Left ventricle myocardium inferior (tissue), 1 donor: ENCODE data around the gene WNT7B. TPM values are rescaled to one million over a fixed set of nuclear protein-coding genes. Genes with fewer than 3 reads are reported as not detected.

Experiments used
- DNase-seq: peaks from one replicate; pipeline ENCODE4 v3.0.0-alpha.2; 2020
- H3K27ac ChIP-seq: fragments of 200-600 bp; replicated peaks from 2 replicates; pipeline ENCODE4 v1.8.0; 2021
- H3K27me3 ChIP-seq: fragments of 200-600 bp; 2 replicates; pipeline ENCODE4 v1.8.0; 2021; ENCODE audit warnings: low read depth
- H3K36me3 ChIP-seq: fragments of 200-600 bp; 2 replicates; pipeline ENCODE4 v1.8.0; 2021
- H3K4me1 ChIP-seq: fragments of 200-600 bp; 2 replicates; pipeline ENCODE4 v1.8.0; 2021
- H3K4me3 ChIP-seq: fragments of 200-600 bp; 2 replicates; pipeline ENCODE4 v1.8.0; 2021; ENCODE audit warnings: mild to moderate bottlenecking, moderate library complexity
- H3K9me3 ChIP-seq: fragments of 200-600 bp; replicated peaks from 2 replicates; pipeline ENCODE4 v1.8.0; 2021
- intact Hi-C: fragments of 100-400 bp; cut with micrococcal nuclease; formaldehyde crosslinking; loops from one replicate; pipeline ENCODE4 v1.11.0; 2022
- total RNA-seq: library from RNA; stranded (reverse); fragmentation: NEBNext Ultra II Directional; extraction: Animal tissue kit (Norgen Biotek cat#: 25700); gene quantifications from one replicate; pipeline ENCODE4 v1.2.1, GENCODE V29; 2021
- TF ChIP-seq, protein P1 (sequence below): fragments of 200-600 bp; IDR thresholded peaks from 2 replicates; pipeline ENCODE4 v1.8.0; 2021; ENCODE audit warnings: antibody characterized with exemption, mild to moderate bottlenecking, borderline replicate concordance
- donor health status: DM: no; HTN: yes; CAD: no; lungs with severe emphysema.

Gene WNT7B
- total RNA-seq, 1 donor from 2014 or later: not detected

DNA sequence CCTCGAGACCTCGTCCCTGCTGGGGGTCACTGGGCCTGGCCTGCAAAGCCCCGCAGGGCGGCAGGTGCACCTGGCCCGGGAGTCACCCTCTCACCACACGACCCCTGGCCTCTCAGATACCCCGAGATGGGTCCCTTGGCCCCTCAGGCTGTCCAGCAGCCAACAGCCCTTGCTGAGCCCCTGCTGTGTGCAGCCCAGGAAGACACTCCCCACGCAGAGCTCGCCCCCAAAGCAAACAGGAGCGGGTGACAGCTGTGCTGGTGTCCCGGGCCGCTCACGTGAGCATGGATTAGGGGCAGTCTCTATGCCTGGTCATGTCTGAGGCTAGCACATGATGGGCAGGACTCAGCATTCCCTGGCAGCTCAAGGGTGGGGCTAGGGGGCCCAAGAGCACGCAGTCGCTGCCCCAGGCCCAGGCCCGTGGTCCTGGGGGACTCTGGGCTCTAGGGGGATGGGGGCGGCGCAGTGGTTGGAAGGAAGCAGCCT is 31.3 kb downstream of the WNT7B start:
- Histone ChIP-seq H3K27me3 (peaks cover 25% of the 10 kb centered on the region), H3K9me3 (no peaks in the 10 kb centered on the region), H3K4me1 (no peaks in the 10 kb centered on the region), H3K36me3 (no peaks in the 10 kb centered on the region), H3K27ac (no peak overlapping the region), H3K4me3 (no peak overlapping the region)
- DNase-seq: no peak
- intact Hi-C loops: no loop called here
- TF ChIP-seq, protein P1, sequence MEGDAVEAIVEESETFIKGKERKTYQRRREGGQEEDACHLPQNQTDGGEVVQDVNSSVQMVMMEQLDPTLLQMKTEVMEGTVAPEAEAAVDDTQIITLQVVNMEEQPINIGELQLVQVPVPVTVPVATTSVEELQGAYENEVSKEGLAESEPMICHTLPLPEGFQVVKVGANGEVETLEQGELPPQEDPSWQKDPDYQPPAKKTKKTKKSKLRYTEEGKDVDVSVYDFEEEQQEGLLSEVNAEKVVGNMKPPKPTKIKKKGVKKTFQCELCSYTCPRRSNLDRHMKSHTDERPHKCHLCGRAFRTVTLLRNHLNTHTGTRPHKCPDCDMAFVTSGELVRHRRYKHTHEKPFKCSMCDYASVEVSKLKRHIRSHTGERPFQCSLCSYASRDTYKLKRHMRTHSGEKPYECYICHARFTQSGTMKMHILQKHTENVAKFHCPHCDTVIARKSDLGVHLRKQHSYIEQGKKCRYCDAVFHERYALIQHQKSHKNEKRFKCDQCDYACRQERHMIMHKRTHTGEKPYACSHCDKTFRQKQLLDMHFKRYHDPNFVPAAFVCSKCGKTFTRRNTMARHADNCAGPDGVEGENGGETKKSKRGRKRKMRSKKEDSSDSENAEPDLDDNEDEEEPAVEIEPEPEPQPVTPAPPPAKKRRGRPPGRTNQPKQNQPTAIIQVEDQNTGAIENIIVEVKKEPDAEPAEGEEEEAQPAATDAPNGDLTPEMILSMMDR: no peak

GRCh38 chr22:45942787-45943493 is 34.0 kb downstream of the WNT7B start:
- DNase-seq: no peak
- intact Hi-C loops: no loop called here
- peaks cover 18% of the 10 kb centered on the region for H3K27me3 ChIP-seq
- no peaks in the 10 kb centered on the region for H3K36me3 ChIP-seq
- no peaks in the 10 kb centered on the region for H3K9me3 ChIP-seq
- no peaks in the 10 kb centered on the region for H3K4me1 ChIP-seq
- H3K27ac ChIP-seq: no peak overlapping the region
- H3K4me3 ChIP-seq: no peak overlapping the region
- TF ChIP-seq, protein P1: no peak

GRCh38 chr22:45942344-45942743 is 34.6 kb downstream of the WNT7B start:
- Histone ChIP-seq H3K36me3 (no peaks in the 10 kb centered on the region), H3K4me3 (no peak overlapping the region), H3K9me3 (no peaks in the 10 kb centered on the region), H3K27me3 (peaks cover 19% of the 10 kb centered on the region), H3K27ac (no peak overlapping the region), H3K4me1 (no peaks in the 10 kb centered on the region)
- intact Hi-C loops: no loop called here
- TF ChIP-seq, protein P1: no peak
- DNase-seq: no peak

DNA sequence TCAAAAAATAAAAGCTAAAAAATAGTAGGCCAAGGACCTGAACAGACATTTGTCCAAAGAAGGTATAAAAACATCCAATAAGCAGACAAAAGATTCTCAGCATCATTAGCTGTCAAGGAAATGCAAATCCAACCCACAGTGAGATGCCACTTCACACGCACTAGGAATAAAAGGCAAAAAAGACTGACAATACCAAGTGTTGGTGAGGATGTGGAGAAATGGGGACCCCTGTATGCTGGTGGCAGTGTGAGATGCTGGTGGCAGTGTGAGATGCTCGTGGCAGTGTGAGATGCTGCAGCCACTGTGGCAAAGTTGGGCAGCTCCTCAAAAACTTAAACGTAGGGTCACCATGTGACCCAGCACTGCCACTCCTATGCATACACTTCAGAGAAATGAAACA is 38.0 kb downstream of the WNT7B start:
- Histone ChIP-seq H3K4me3 (no peak overlapping the region), H3K27me3 (peaks cover 52% of the 10 kb centered on the region), H3K4me1 (no peaks in the 10 kb centered on the region), H3K27ac (no peak overlapping the region), H3K36me3 (no peaks in the 10 kb centered on the region), H3K9me3 (no peaks in the 10 kb centered on the region)
- intact Hi-C loops: no loop called here
- TF ChIP-seq, protein P1: no peak
- DNase-seq: no peak

DNA sequence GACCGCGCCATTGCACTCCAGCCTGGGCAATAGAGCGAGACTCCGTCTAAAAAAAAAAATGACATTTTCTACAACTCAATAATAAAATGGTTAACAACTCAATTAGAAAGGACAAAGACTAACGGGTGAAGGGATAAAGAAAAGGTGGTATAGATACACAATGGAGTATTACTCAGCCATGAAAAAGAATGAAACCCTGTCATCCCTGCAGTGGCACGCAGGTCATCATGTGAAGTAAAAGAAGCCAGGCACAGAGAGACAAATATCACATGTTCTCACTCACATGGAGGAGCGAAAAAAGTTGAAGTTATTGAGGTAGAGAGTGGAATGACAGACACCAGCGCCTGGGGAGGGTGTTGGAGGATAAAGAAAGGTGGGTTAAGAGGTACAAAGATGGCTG is 39.0 kb downstream of the WNT7B start:
- Histone ChIP-seq H3K4me1 (no peaks in the 10 kb centered on the region), H3K36me3 (no peaks in the 10 kb centered on the region), H3K27me3 (peaks cover 54% of the 10 kb centered on the region), H3K27ac (no peak overlapping the region), H3K9me3 (no peaks in the 10 kb centered on the region), H3K4me3 (no peak overlapping the region)
- DNase-seq: no peak
- intact Hi-C loops: no loop called here
- TF ChIP-seq, protein P1: no peak
